HCT116 (cell line): ENCODE data around the gene RRH. TPM values are rescaled to one million over a fixed set of nuclear protein-coding genes. Genes with fewer than 3 reads are reported as not detected.

Experiments
- ATAC-seq: fragments of 200-7000 bp; cut with Tn5 transposase; 2 replicates; pipeline ENCODE4 v1.9.1; 2020; ENCODE audit warnings: mild to moderate bottlenecking, moderate library complexity
- BruUV-seq: library from RNA; stranded (reverse); fragments of 400-500 nt; replicated peaks from 2 replicates; lab custom pipeline; 2021; lab: Mats Ljungman, UMichigan
- CTCF ChIA-PET: fragments of 300-600 bp; sonication (Branson Sonifier 250); formaldehyde crosslinking; loops from one replicate; lab custom pipeline; 2021; ENCODE audit warnings: antibody characterized with exemption; lab: Charles Lee
- POLR2A ChIA-PET: fragments of 300-600, 350-600 bp; sonication (Branson Sonifier 250); formaldehyde crosslinking; loops from one replicate; lab custom pipeline; 2021; ENCODE audit warnings: antibody characterized with exemption; lab: Charles Lee
- RAD21 ChIA-PET, 2 experiments: fragments of 300-600 bp; sonication (Branson Sonifier 250); formaldehyde crosslinking; loops; one replicate each; lab custom pipeline; 2023; ENCODE audit warnings: low total read pairs in 2 of 2; ENCODE audit not compliant: uncharacterized antibody in 2 of 2, unreplicated experiment in 2 of 2, low non-redundant PET in 1 of 2; lab: Charles Lee
- DNase-seq: peaks from one replicate; pipeline ENCODE4 v3.0.0-alpha.2; 2010; ENCODE audit warnings: low read depth, low spot score
- H2AFZ ChIP-seq: fragments of 200-600 bp; shearing (Covaris generic), sonication (generic); 2 replicates; pipeline ENCODE4 v1.6.1; 2017; ENCODE audit warnings: low read depth, mixed run types, mixed read lengths, antibody characterized with exemption, low read length; ENCODE audit not compliant: poor library complexity, severe bottlenecking
- H3K27ac ChIP-seq: 2 replicates; pipeline ENCODE4 v1.5.1; 2012; ENCODE audit warnings: low read depth, low read length
- H3K27me3 ChIP-seq: fragments of 200-600 bp; sonication (generic); 2 replicates; pipeline ENCODE4 v1.6.1; 2016; ENCODE audit warnings: mixed run types, low read length, mixed read lengths; ENCODE audit not compliant: insufficient read depth
- H3K36me3 ChIP-seq, 2 experiments: fragments of 200-500 bp in 1 of 2; fragments of 200-600 bp in 1 of 2; sonication (Bioruptor generic) in 1 of 2; sonication (generic) in 1 of 2; 2 replicates each; pipeline versions ENCODE4 v1.5.1 to v1.6.1; 2014 to 2016; ENCODE audit warnings: low read length in 2 of 2, inconsistent platforms in 1 of 2, mixed read lengths in 1 of 2, mixed run types in 1 of 2; ENCODE audit not compliant: insufficient read depth in 2 of 2, control insufficient read depth in 1 of 2
- H3K4me1 ChIP-seq, 2 experiments: fragments of 200-600 bp in 1 of 2; sonication (generic) in 1 of 2; 2 replicates each; pipeline versions ENCODE4 v1.5.1 to v1.6.1; 2012 to 2017; ENCODE audit warnings: low read length in 2 of 2, inconsistent platforms in 1 of 2, mild to moderate bottlenecking in 1 of 2, mixed read lengths in 1 of 2, mixed run types in 1 of 2, moderate library complexity in 1 of 2; ENCODE audit not compliant: insufficient read depth in 2 of 2, control insufficient read depth in 1 of 2
- H3K4me2 ChIP-seq: fragments of 200-600 bp; sonication (generic); 2 replicates; pipeline ENCODE4 v1.6.1; 2017; ENCODE audit warnings: mixed run types, low read length, mixed read lengths
- H3K4me3 ChIP-seq, 2 experiments: fragments of 200-600 bp in 1 of 2; sonication (generic) in 1 of 2; replicated peaks in 1 of 2; 2 replicates each; pipeline ENCODE4 v1.5.1; 2011 to 2016; ENCODE audit warnings: low read length in 2 of 2, control low read depth in 1 of 2, low read depth in 1 of 2, mild to moderate bottlenecking in 1 of 2, mixed read lengths in 1 of 2, mixed run types in 1 of 2
- H3K79me2 ChIP-seq: fragments of 200-600 bp; sonication (generic); 2 replicates; pipeline ENCODE4 v1.6.1; 2017; ENCODE audit warnings: mild to moderate bottlenecking, mixed run types, low read length, moderate library complexity, mixed read lengths; ENCODE audit not compliant: insufficient read depth
- H3K9ac ChIP-seq: fragments of 200-600 bp; sonication (generic); 2 replicates; pipeline ENCODE4 v1.6.1; 2016; ENCODE audit warnings: low read length, mixed read lengths
- H3K9me2 ChIP-seq: fragments of 200-600 bp; sonication (generic), shearing (Covaris generic); 2 replicates; pipeline ENCODE4 v1.6.1; 2017; ENCODE audit warnings: mixed run types, mild to moderate bottlenecking, moderate library complexity; ENCODE audit not compliant: insufficient read depth
- H3K9me3 ChIP-seq, 2 experiments: fragments of 200-500 bp in 1 of 2; fragments of 200-600 bp in 1 of 2; sonication (Bioruptor generic) in 1 of 2; sonication (generic) in 1 of 2; 2 replicates each; pipeline ENCODE4 v1.6.1; 2014 to 2017; ENCODE audit warnings: low read length in 2 of 2, mixed read lengths in 2 of 2, inconsistent platforms in 1 of 2, low read depth in 1 of 2, mild to moderate bottlenecking in 1 of 2, mixed run types in 1 of 2, moderate library complexity in 1 of 2; ENCODE audit not compliant: control insufficient read depth in 1 of 2, insufficient read depth in 1 of 2
- H4K20me1 ChIP-seq: fragments of 200-600 bp; sonication (generic), shearing (Covaris generic); 2 replicates; pipeline ENCODE4 v1.6.1; 2017; ENCODE audit warnings: mixed run types, mild to moderate bottlenecking, moderate library complexity; ENCODE audit not compliant: insufficient read depth
- CBX3 ChIP-seq: IDR thresholded peaks from 2 replicates; pipeline ENCODE4 v1.6.1; 2012; ENCODE audit warnings: low read depth
- CEBPB ChIP-seq: IDR thresholded peaks from 2 replicates; pipeline ENCODE4 v1.6.1; 2012; ENCODE audit warnings: low read depth
- CTCF ChIP-seq, 3 experiments: fragments of 200-600 bp in 1 of 3; sonication (generic) in 1 of 3; IDR thresholded peaks in 2 of 3; conservative IDR thresholded peaks in 1 of 3; 2 replicates each; pipeline ENCODE4 v1.5.1; 2012 to 2017; ENCODE audit warnings: low read depth in 2 of 3, low read length in 2 of 3, antibody characterized with exemption in 1 of 3, borderline replicate concordance in 1 of 3, control low read depth in 1 of 3, mild to moderate bottlenecking in 1 of 3, mixed read lengths in 1 of 3, mixed run types in 1 of 3, moderate library complexity in 1 of 3; ENCODE audit not compliant: insufficient read depth in 1 of 3
- EGR1 ChIP-seq: IDR thresholded peaks from 2 replicates; pipeline ENCODE4 v1.6.1; 2012; ENCODE audit warnings: low read depth
- ELF1 ChIP-seq: IDR thresholded peaks from 2 replicates; pipeline ENCODE4 v1.6.1; 2012; ENCODE audit warnings: low read depth, borderline replicate concordance
- EZH2 ChIP-seq: fragments of 200-600 bp; sonication (generic); IDR thresholded peaks from 2 replicates; pipeline ENCODE4 v1.6.1; 2017; ENCODE audit warnings: antibody characterized with exemption, mixed run types
- EZH2phosphoT487 ChIP-seq: fragments of 200-600 bp; IDR thresholded peaks from 2 replicates; pipeline ENCODE4 v1.6.1; 2018; ENCODE audit warnings: antibody characterized with exemption, borderline replicate concordance
- FOSL1 ChIP-seq: IDR thresholded peaks from 2 replicates; pipeline ENCODE4 v1.6.1; 2012; ENCODE audit warnings: low read depth
- JUND ChIP-seq: IDR thresholded peaks from 2 replicates; pipeline ENCODE4 v1.6.1; 2012
- MAX ChIP-seq: IDR thresholded peaks from 2 replicates; pipeline ENCODE4 v1.6.1; 2012
- POLR2AphosphoS5 ChIP-seq: IDR thresholded peaks from 2 replicates; pipeline ENCODE4 v1.6.1; 2011; ENCODE audit warnings: mild to moderate bottlenecking, low read depth, low read length, moderate library complexity
- REST ChIP-seq: IDR thresholded peaks from 2 replicates; pipeline ENCODE4 v1.6.1; 2012; ENCODE audit warnings: low read depth
- SIN3A ChIP-seq: IDR thresholded peaks from 2 replicates; pipeline ENCODE4 v1.6.1; 2012; ENCODE audit warnings: low read depth
- SP1 ChIP-seq: IDR thresholded peaks from 2 replicates; pipeline ENCODE4 v1.6.1; 2012; ENCODE audit warnings: low read depth
- SRF ChIP-seq: IDR thresholded peaks from 2 replicates; pipeline ENCODE4 v1.6.1; 2012; ENCODE audit warnings: low read depth
- TCF7L2 ChIP-seq: IDR thresholded peaks from 2 replicates; pipeline ENCODE4 v1.7.0; 2011; ENCODE audit warnings: borderline replicate concordance, inconsistent platforms; ENCODE audit not compliant: insufficient read depth, insufficient read length; ENCODE audit errors: extremely low read depth
- ZBTB33 ChIP-seq: IDR thresholded peaks from 2 replicates; pipeline ENCODE4 v1.6.1; 2011; ENCODE audit warnings: mild to moderate bottlenecking, low read length, moderate library complexity; ENCODE audit not compliant: insufficient replicate concordance; ENCODE audit errors: extremely low read depth
- ZNF274 ChIP-seq: fragments of 200-500 bp; sonication (Bioruptor generic); IDR thresholded peaks from 2 replicates; pipeline ENCODE4 v1.6.1; 2014; ENCODE audit warnings: mild to moderate bottlenecking, low read depth, low read length, inconsistent platforms
- intact Hi-C: fragments of 100-400 bp; cut with micrococcal nuclease; formaldehyde crosslinking; loops from 2 replicates; pipeline ENCODE4 v1.10.0; 2022
- total RNA-seq: library from RNA; stranded (reverse); gene quantifications from one replicate; pipeline ENCODE4 v1.2.1, GENCODE V29; 2021; ENCODE audit not compliant: unreplicated experiment

The RRH gene
- total RNA-seq, 1 experiment from 2014 or later, result 0.42 TPM

- ChIA-PET CTCF (interaction anchor here (0.7 to 1.1 kb wide), 4 partner anchors 11 to 390 kb away, joined by 3 to 4 read pairs (median 4); no protein-coding TSS in a partner anchor), RAD21 (no interaction called here), POLR2A (interaction anchor here (0.6 to 0.8 kb wide), 2 partner anchors 84 to 400 kb away, joined by 3 read pairs; no protein-coding TSS in a partner anchor)
- H2AFZ ChIP-seq, result peak within 1 kb of the TSS; percentile 80
- H3K9me2 ChIP-seq, result no peaks in the 10 kb centered on the region
- peak within 1 kb of the TSS; percentile 69 for H3K27ac ChIP-seq
- H3K9me3 ChIP-seq, result no peaks in the 10 kb centered on the region
- TSS peak; percentile 71 for BruUV-seq
- peak within 1 kb of the TSS; percentile 89 for H3K4me2 ChIP-seq
- no peaks in the 10 kb centered on the region for H4K20me1 ChIP-seq
- peak; percentile 93 for DNase-seq
- H3K4me1 ChIP-seq, result peaks cover 10 to 16% of the 10 kb centered on the region in 2 experiments; a peak in 3 of 4 replicates
- peaks cover 12 to 24% of the 10 kb centered on the region in 2 experiments for H3K36me3 ChIP-seq
- no peaks in the 10 kb centered on the region for H3K27me3 ChIP-seq
- H3K4me3 ChIP-seq, result peak within 1 kb of the TSS; percentile 81 to 98
- ATAC-seq, result peak; percentile 96
- H3K9ac ChIP-seq, result peak within 1 kb of the TSS; percentile 96
- H3K79me2 ChIP-seq, result peaks cover 50% of the 10 kb centered on the region
- intact Hi-C loops, result loop anchor here (5.0 kb wide), 1 partner anchor 113 kb away; the partner anchor contains the start of gene CASP6
- TF ChIP-seq ELF1, result peak; percentile 92
- peak; percentile 89 for TF ChIP-seq SIN3A
- peak; percentile 91 for TF ChIP-seq SRF
- TF ChIP-seq CTCF (IDR thresholded peaks at IDR 0.05 in 2 of 3, conservative IDR thresholded peaks at IDR 0.05 in 1 of 3; ENCODE audit: borderline replicate concordance in 1 of 3, insufficient read depth in 1 of 3, low read depth in 2 of 3, low read length in 2 of 3), result no peak
- TF ChIP-seq EGR1, result no peak
- TF ChIP-seq EZH2, result no peak
- TF ChIP-seq CEBPB, result no peak
- TF ChIP-seq FOSL1, result no peak
- TF ChIP-seq SP1, result peak; percentile 72
- no peak for TF ChIP-seq ZBTB33
- TF ChIP-seq TCF7L2, result peak; percentile 85
- TF ChIP-seq POLR2AphosphoS5, result peak; percentile 75
- no peak for TF ChIP-seq REST
- TF ChIP-seq ZNF274, result no peak
- TF ChIP-seq MAX, result peak; percentile 99
- TF ChIP-seq EZH2phosphoT487, result no peak
- no peak for TF ChIP-seq JUND
- no peak; the same call in 1 of the 2 replicates for TF ChIP-seq CBX3
These were observed 12.4 kb upstream of the RRH start, which contains the start of gene GAR1 for GRCh38 chr4:109815151-109816081. Gene GAR1 (plus strand): TSS chr4:109815762. CDS start chr4:109816165, 403 bp downstream.
